ENCODE results near the gene LSM5. TPM values are rescaled to one million over a fixed set of nuclear protein-coding genes. Genes with fewer than 3 reads are reported as not detected.

Gene LSM5
- 10 to 100 TPM; 21.5 to 58.8 (median 39.4) TPM for total RNA-seq
- polyA plus RNA-seq: 100 to 1,000 TPM; 112 to 165 TPM
- total RNA-seq: 17.6 reads per million, percentile 47 among the genes with 10 or more reads in this experiment

DNA sequence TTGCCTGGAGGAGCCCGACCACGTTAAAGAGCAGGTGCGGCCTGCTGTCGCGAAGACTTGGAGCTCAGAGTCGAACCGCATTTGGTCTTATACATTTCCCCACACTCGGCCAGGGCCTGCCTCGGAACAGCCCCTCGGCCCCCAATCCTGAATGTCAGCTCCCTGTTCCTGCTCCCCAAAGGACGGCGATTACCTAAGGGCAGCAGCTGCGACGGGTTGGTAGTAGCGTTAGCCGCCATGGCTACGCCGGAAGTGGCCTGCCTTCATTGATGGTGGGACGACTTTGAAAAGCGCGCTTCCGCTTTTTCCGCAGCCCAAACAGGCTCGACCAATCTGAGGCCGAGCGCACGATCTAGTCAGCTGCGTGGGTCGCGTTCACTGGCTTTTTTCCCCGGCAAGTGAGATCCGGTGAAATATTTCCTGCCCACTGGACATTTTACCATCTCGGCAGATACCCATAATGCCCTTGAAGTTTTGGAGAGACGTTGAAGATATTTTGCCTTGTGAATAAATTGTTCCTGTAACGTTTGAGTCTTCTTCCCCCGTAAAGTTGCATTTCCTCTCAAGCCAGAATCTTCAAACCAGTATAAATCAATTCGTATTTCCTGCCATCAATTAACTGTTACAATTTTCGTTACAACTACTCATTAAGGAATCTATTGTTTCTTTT lies at the start of gene LSM5:
Gene LSM5, minus strand, starts transcription at position 254 of the 670 bp plus-strand sequence. Its CDS starts 15 bp downstream, at position 239.
- Histone ChIP-seq H3K36me3 (ENCODE audit: control insufficient read depth in 2 of 3, insufficient read depth in 3 of 3, low read length in 3 of 3) (peaks cover 0 to 16% (median 0%) of the 10 kb centered on the region in 3 experiments), H3K27ac (ENCODE audit: low read depth, low read length) (peak within 1 kb of the TSS; percentile 87), H3K27me3 (ENCODE audit: control insufficient read depth in 2 of 2, insufficient read depth in 2 of 2, low read length in 2 of 2) (no peaks in the 10 kb centered on the region), H3K4me1 (ENCODE audit: control insufficient read depth in 2 of 2, insufficient read depth in 2 of 2, low read length in 2 of 2) (peaks cover 8 to 13% of the 10 kb centered on the region in 2 donors), H3K9me3 (ENCODE audit: control insufficient read depth in 2 of 3, low read length in 3 of 3) (no peaks in the 10 kb centered on the region), H3K4me3 (ENCODE audit: low read length) (peak within 1 kb of the TSS; percentile 86)
- Mint-ChIP-seq H3K27me3 (no peaks in the 10 kb centered on the region), H3K4me3 (peak within 1 kb of the TSS; percentile 83 to 98 (median 92)), H3K27ac (peak within 1 kb of the TSS; percentile 90 to 98 (median 96)), H3K9me3 (no peaks in the 10 kb centered on the region), H3K36me3 (peaks cover 0 to 19% (median 9%) of the 10 kb centered on the region in 5 donors), H3K4me1 (peaks cover 12 to 43% (median 31%) of the 10 kb centered on the region in 7 donors)
- DNase-seq (peak; percentile 77 to 91 (median 89)), ATAC-seq (peak; percentile 84)
- POLR2A ChIA-PET: interaction anchor here (0.6 to 1.4 kb wide), 4 partner anchors 45 to 572 kb away, joined by 3 to 5 read pairs (median 4); partner anchors contain the start of genes KBTBD2 and NT5C3A
- intact Hi-C loops (cut with micrococcal nuclease): loop anchor here (1.0 to 2.0 kb wide), 10 partner anchors 146 to 639 kb away; partner anchors contain the start of genes BBS9 (in 2 of the 2), NT5C3A (in 2 of the 2) and KBTBD2 (in 1 of the 2)
- CTCF ChIA-PET: interaction anchor here (1.1 kb wide), 1 partner anchor 402 kb away, joined by 5 read pairs; no protein-coding TSS in a partner anchor

DNA sequence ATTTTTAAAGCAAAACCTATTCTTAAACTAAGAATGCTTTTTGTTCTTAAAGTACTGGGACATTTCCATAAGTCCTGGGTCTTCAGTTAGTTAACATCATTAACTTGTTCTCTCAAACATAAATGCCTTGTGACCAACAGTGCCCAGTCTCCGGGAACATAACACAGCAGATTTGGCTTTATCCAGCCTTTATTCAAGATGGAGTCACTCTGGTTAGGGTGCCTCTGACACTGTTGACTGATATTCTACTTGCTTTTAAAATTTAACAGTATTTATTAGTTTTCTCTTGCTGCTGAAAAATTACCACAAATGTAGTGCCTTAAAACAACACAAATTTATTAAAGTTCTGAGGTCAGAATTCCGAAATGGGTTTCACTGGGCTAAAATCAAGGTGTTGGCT lies 49.2 kb upstream of the LSM5 start:
- H3K36me3 ChIP-seq (ENCODE audit: control insufficient read depth in 2 of 3, insufficient read depth in 3 of 3, low read length in 3 of 3): peaks cover 0 to 13% (median 5%) of the 10 kb centered on the region in 3 experiments
- Mint-ChIP-seq H3K4me3 (no peak overlapping the region), H3K36me3 (peaks cover 0 to 30% (median 9%) of the 10 kb centered on the region in 5 donors), H3K4me1 (peaks cover 8 to 58% (median 48%) of the 10 kb centered on the region in 7 donors), H3K9me3 (no peaks in the 10 kb centered on the region), H3K27me3 (no peaks in the 10 kb centered on the region), H3K27ac (peak overlapping the region in 1 of 9 donors; percentile 4)
- POLR2A ChIA-PET: no interaction called here
- H3K4me1 ChIP-seq (ENCODE audit: control insufficient read depth in 2 of 2, insufficient read depth in 2 of 2, low read length in 2 of 2): no peaks in the 10 kb centered on the region
- ATAC-seq (no peak), DNase-seq (no peak)
- CTCF ChIA-PET: no interaction called here
- intact Hi-C loops (cut with micrococcal nuclease): no loop called here
- no peaks in the 10 kb centered on the region for H3K9me3 ChIP-seq (ENCODE audit: control insufficient read depth in 2 of 3, low read length in 3 of 3)
- no peaks in the 10 kb centered on the region for H3K27me3 ChIP-seq (ENCODE audit: control insufficient read depth in 2 of 2, insufficient read depth in 2 of 2, low read length in 2 of 2)
- H3K4me3 ChIP-seq (ENCODE audit: low read length): no peak overlapping the region
- no peak overlapping the region for H3K27ac ChIP-seq (ENCODE audit: low read depth, low read length)

DNA sequence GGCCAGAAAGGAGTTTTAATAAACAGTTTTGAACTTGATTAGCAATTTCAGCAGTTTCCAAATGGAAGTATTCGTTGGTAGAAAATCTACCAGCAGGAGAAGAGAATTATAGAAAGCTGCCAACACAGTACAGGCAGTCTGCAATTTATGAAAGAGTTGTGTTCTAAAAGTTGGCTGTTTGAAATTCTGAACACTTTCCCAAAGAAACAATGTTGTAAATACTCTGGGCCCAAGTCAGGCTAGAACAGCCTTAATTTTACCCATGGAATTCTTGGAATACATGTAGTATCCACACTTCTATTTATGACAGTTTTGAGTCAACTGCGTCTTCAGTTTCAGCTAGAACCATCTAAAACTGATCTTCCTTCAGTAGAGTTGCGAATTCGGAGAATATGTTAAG lies 47.6 kb upstream of the LSM5 start:
- Histone ChIP-seq H3K36me3 (ENCODE audit: control insufficient read depth in 2 of 3, insufficient read depth in 3 of 3, low read length in 3 of 3) (no peaks in the 10 kb centered on the region), H3K4me1 (ENCODE audit: control insufficient read depth in 2 of 2, insufficient read depth in 2 of 2, low read length in 2 of 2) (no peaks in the 10 kb centered on the region), H3K27ac (ENCODE audit: low read depth, low read length) (no peak overlapping the region), H3K9me3 (ENCODE audit: control insufficient read depth in 2 of 3, low read length in 3 of 3) (no peaks in the 10 kb centered on the region), H3K4me3 (ENCODE audit: low read length) (no peak overlapping the region), H3K27me3 (ENCODE audit: control insufficient read depth in 2 of 2, insufficient read depth in 2 of 2, low read length in 2 of 2) (no peaks in the 10 kb centered on the region)
- ChIA-PET CTCF (no interaction called here), POLR2A (no interaction called here)
- Mint-ChIP-seq H3K27ac (peak overlapping the region in 2 of 9 donors; percentile 38 to 62), H3K27me3 (no peaks in the 10 kb centered on the region), H3K36me3 (peaks cover 0 to 17% (median 13%) of the 10 kb centered on the region in 5 donors), H3K9me3 (no peaks in the 10 kb centered on the region), H3K4me1 (peaks cover 7 to 58% (median 50%) of the 10 kb centered on the region in 7 donors), H3K4me3 (no peak overlapping the region)
- DNase-seq (no peak), ATAC-seq (no peak)
- intact Hi-C loops (cut with micrococcal nuclease): no loop called here

DNA sequence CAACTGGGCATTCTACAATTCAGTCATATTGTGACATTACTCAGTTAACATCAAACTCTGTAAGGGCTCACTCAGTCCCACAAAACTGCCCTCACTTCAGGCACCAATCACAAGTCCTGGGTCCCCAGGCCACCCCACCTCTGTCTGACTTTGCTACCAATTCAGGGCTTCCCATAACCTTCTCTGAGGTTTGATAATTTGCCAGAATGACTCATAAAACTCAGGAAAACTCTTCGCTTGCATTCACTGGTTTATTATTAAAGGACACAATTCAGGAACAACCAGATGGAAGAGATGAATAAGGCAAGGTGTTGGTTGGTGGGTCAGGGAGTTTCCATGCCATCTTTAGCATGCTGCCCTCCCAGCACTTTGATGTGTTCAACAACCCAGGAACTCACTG lies 46.4 kb upstream of the LSM5 start:
- ChIA-PET POLR2A (no interaction called here), CTCF (no interaction called here)
- H3K4me3 Mint-ChIP-seq: no peak overlapping the region
- intact Hi-C loops (cut with micrococcal nuclease): no loop called here
- Histone ChIP-seq H3K9me3 (ENCODE audit: control insufficient read depth in 2 of 3, low read length in 3 of 3) (no peaks in the 10 kb centered on the region), H3K4me1 (ENCODE audit: control insufficient read depth in 2 of 2, insufficient read depth in 2 of 2, low read length in 2 of 2) (no peaks in the 10 kb centered on the region), H3K27ac (ENCODE audit: low read depth, low read length) (no peak overlapping the region), H3K4me3 (ENCODE audit: low read length) (no peak overlapping the region), H3K36me3 (ENCODE audit: control insufficient read depth in 2 of 3, insufficient read depth in 3 of 3, low read length in 3 of 3) (peaks cover 0 to 6% (median 0%) of the 10 kb centered on the region in 3 experiments), H3K27me3 (ENCODE audit: control insufficient read depth in 2 of 2, insufficient read depth in 2 of 2, low read length in 2 of 2) (no peaks in the 10 kb centered on the region)
- no peaks in the 10 kb centered on the region for H3K27me3 Mint-ChIP-seq
- H3K36me3 Mint-ChIP-seq: peaks cover 0 to 21% (median 13%) of the 10 kb centered on the region in 5 donors
- H3K4me1 Mint-ChIP-seq: peaks cover 7 to 68% (median 49%) of the 10 kb centered on the region in 7 donors
- no peaks in the 10 kb centered on the region for H3K9me3 Mint-ChIP-seq
- no peak for DNase-seq
- H3K27ac Mint-ChIP-seq: peak overlapping the region in 2 of 9 donors; percentile 34 to 43
- ATAC-seq: no peak

DNA sequence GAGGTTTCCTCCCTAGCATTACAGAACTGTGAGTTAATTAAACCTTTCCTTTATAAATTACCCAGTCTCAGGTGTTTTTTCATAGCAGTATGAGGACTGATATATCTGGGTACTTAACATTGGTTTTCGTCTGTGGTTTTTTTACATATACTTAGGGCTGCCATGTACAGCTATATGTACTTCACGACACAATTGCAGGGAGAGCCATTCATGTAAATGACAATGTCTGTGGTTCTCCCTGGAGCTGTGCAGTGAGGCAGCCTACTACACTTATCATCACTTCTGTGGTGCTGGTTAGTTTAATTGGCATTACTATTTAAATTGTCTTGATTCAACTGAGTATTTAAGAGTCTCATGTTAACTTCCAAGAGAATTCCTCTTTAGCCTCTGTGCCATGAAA lies 45.8 kb upstream of the LSM5 start:
- DNase-seq: no peak
- no peak overlapping the region for H3K4me3 Mint-ChIP-seq
- Histone ChIP-seq H3K27me3 (ENCODE audit: control insufficient read depth in 2 of 2, insufficient read depth in 2 of 2, low read length in 2 of 2) (no peaks in the 10 kb centered on the region), H3K36me3 (ENCODE audit: control insufficient read depth in 2 of 3, insufficient read depth in 3 of 3, low read length in 3 of 3) (peaks cover 0 to 6% (median 0%) of the 10 kb centered on the region in 3 experiments), H3K9me3 (ENCODE audit: control insufficient read depth in 2 of 3, low read length in 3 of 3) (no peaks in the 10 kb centered on the region), H3K27ac (ENCODE audit: low read depth, low read length) (no peak overlapping the region), H3K4me1 (ENCODE audit: control insufficient read depth in 2 of 2, insufficient read depth in 2 of 2, low read length in 2 of 2) (no peaks in the 10 kb centered on the region), H3K4me3 (ENCODE audit: low read length) (no peak overlapping the region)
- peaks cover 0 to 25% (median 13%) of the 10 kb centered on the region in 5 donors for H3K36me3 Mint-ChIP-seq
- CTCF ChIA-PET: no interaction called here
- intact Hi-C loops (cut with micrococcal nuclease): no loop called here
- POLR2A ChIA-PET: no interaction called here
- no peak for ATAC-seq
- no peaks in the 10 kb centered on the region for H3K9me3 Mint-ChIP-seq
- H3K27me3 Mint-ChIP-seq: no peaks in the 10 kb centered on the region
- peaks cover 7 to 69% (median 49%) of the 10 kb centered on the region in 7 donors for H3K4me1 Mint-ChIP-seq
- H3K27ac Mint-ChIP-seq: peak overlapping the region in 4 of 9 donors; percentile 6 to 26 (median 10)

DNA sequence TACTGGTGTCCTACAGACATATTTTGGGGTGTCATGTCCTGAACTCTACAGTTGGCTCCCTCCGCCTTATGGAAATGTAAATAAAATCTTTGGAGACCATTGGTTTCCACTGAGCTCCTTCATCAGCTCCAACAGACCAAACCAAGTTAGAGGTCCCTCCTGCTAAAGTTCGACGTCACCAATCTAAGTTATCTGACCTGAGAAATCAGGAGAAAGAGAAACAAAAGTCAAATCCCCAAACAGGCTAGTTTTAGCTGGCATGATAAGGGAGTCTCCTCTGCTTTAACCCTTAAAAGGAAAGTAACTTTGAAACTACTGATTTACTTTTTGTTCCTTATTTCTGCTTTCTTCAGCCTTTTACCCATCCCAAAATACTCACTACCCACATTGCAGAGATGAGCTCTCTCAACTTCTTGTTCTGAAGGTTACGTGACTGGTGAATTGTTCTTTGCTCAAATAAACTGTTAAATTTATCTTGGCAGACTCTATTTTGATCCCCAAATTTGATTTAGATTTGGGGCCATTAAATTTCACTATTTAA lies 45.1 kb upstream of the LSM5 start:
- H3K36me3 ChIP-seq (ENCODE audit: control insufficient read depth in 2 of 3, insufficient read depth in 3 of 3, low read length in 3 of 3): peaks cover 0 to 6% (median 0%) of the 10 kb centered on the region in 3 experiments
- Mint-ChIP-seq H3K27ac (peak overlapping the region in 4 of 9 donors; percentile 4 to 31 (median 27)), H3K9me3 (no peaks in the 10 kb centered on the region), H3K36me3 (peaks cover 0 to 24% (median 11%) of the 10 kb centered on the region in 5 donors), H3K27me3 (no peaks in the 10 kb centered on the region), H3K4me1 (peaks cover 6 to 67% (median 46%) of the 10 kb centered on the region in 7 donors), H3K4me3 (no peak overlapping the region)
- intact Hi-C loops (cut with micrococcal nuclease): no loop called here
- DNase-seq (no peak), ATAC-seq (no peak)
- H3K4me3 ChIP-seq (ENCODE audit: low read length): no peak overlapping the region
- CTCF ChIA-PET: no interaction called here
- H3K4me1 ChIP-seq (ENCODE audit: control insufficient read depth in 2 of 2, insufficient read depth in 2 of 2, low read length in 2 of 2): no peaks in the 10 kb centered on the region
- H3K27me3 ChIP-seq (ENCODE audit: control insufficient read depth in 2 of 2, insufficient read depth in 2 of 2, low read length in 2 of 2): no peaks in the 10 kb centered on the region
- POLR2A ChIA-PET: interaction anchor here (0.7 kb wide), 1 partner anchor 45 kb away, joined by 5 read pairs; the partner anchor contains the start of gene LSM5
- H3K9me3 ChIP-seq (ENCODE audit: control insufficient read depth in 2 of 3, low read length in 3 of 3): no peaks in the 10 kb centered on the region
- H3K27ac ChIP-seq (ENCODE audit: low read depth, low read length): no peak overlapping the region

All from naive thymus-derived CD4-positive, alpha-beta T cell (primary cell).